SK-N-MC (cell line): ENCODE results near the gene KCNJ10.

Experiments
- EZH2 ChIP-seq: fragments of 200-600 bp; sonication (generic); IDR thresholded peaks from one replicate; pipeline ENCODE4 v1.6.1; 2017; ENCODE audit warnings: antibody characterized with exemption
- FOXP2 ChIP-seq: optimal IDR thresholded peaks from 2 replicates; pipeline ENCODE3; 2011; ENCODE audit warnings: mild to moderate bottlenecking, moderate library complexity; ENCODE audit not compliant: insufficient read depth; ENCODE audit errors: extremely low read length, control extremely low read depth
- POLR2AphosphoS5 ChIP-seq: IDR thresholded peaks from 2 replicates; pipeline ENCODE4 v1.6.1; 2012; ENCODE audit warnings: mild to moderate bottlenecking, low read depth, low read length, borderline replicate concordance

GRCh38 chr1:160062230-160062532 lies 7.8 kb downstream of the KCNJ10 start:
- no peak for TF ChIP-seq EZH2
- no peak for TF ChIP-seq POLR2AphosphoS5
- TF ChIP-seq FOXP2: no peak
